Trophoblast cell (in vitro differentiated cells and primary cell): ENCODE results near the gene TNIK.
"Not testable (repeated sequence)": the region's sequence is repeated elsewhere in the genome, so short reads cannot be mapped to it uniquely, and the experiment has no call there.

Experiments used
- DNase-seq, 2 donors: peaks; one replicate each; pipeline ENCODE4 v3.0.0-alpha.2; 2016
- H2AFZ ChIP-seq: 2 replicates; pipeline ENCODE4 v1.6.1; 2013; ENCODE audit warnings: low read length, moderate library complexity, mild to moderate bottlenecking; ENCODE audit not compliant: insufficient read depth, poor library complexity
- H2AK5ac ChIP-seq: 2 replicates; pipeline ENCODE4 v1.6.1; 2013; ENCODE audit warnings: mild to moderate bottlenecking, low read length
- H2BK120ac ChIP-seq: 2 replicates; pipeline ENCODE4 v1.6.1; 2013; ENCODE audit warnings: low read length, mild to moderate bottlenecking, moderate library complexity; ENCODE audit not compliant: insufficient read depth, poor library complexity
- H2BK12ac ChIP-seq: 2 replicates; pipeline ENCODE4 v1.6.1; 2013; ENCODE audit warnings: mild to moderate bottlenecking, low read length, moderate library complexity
- H2BK5ac ChIP-seq: 2 replicates; pipeline ENCODE4 v1.6.1; 2013; ENCODE audit warnings: low read length, low read depth, moderate library complexity, mild to moderate bottlenecking; ENCODE audit not compliant: poor library complexity
- H3K14ac ChIP-seq: 2 replicates; pipeline ENCODE4 v1.6.1; 2013; ENCODE audit warnings: mild to moderate bottlenecking, low read length
- H3K18ac ChIP-seq: 2 replicates; pipeline ENCODE4 v1.6.1; 2013; ENCODE audit warnings: mild to moderate bottlenecking, low read length
- H3K23ac ChIP-seq: 2 replicates; pipeline ENCODE4 v1.6.1; 2013; ENCODE audit warnings: low read length
- H3K27ac ChIP-seq: 2 replicates; pipeline ENCODE4 v1.5.1; 2013; ENCODE audit warnings: low read depth, mild to moderate bottlenecking, inconsistent platforms, low read length, moderate library complexity
- H3K27me3 ChIP-seq: 2 replicates; pipeline ENCODE4 v1.6.1; 2013; ENCODE audit warnings: inconsistent platforms, mild to moderate bottlenecking, low read length, moderate library complexity; ENCODE audit not compliant: insufficient read depth
- H3K36me3 ChIP-seq, 2 experiments: 1 replicate in 1 of 2; 2 replicates in 1 of 2; pipeline ENCODE4 v1.6.1; 2013; ENCODE audit warnings: low read length in 2 of 2, mild to moderate bottlenecking in 2 of 2, moderate library complexity in 1 of 2; ENCODE audit not compliant: insufficient read depth in 2 of 2, control insufficient read depth in 1 of 2
- H3K4ac ChIP-seq: 2 replicates; pipeline ENCODE4 v1.6.1; 2013; ENCODE audit warnings: low read depth, mild to moderate bottlenecking, low read length, moderate library complexity
- H3K4me1 ChIP-seq, 2 experiments: 1 replicate in 1 of 2; 2 replicates in 1 of 2; pipeline ENCODE4 v1.6.1; 2013; ENCODE audit warnings: low read length in 2 of 2, mild to moderate bottlenecking in 2 of 2, moderate library complexity in 1 of 2; ENCODE audit not compliant: insufficient read depth in 2 of 2, control insufficient read depth in 1 of 2
- H3K4me2 ChIP-seq: 2 replicates; pipeline ENCODE4 v1.6.1; 2013; ENCODE audit warnings: inconsistent platforms, mild to moderate bottlenecking, low read length, moderate library complexity
- H3K4me3 ChIP-seq: 2 replicates; pipeline ENCODE4 v1.5.1; 2013; ENCODE audit warnings: mild to moderate bottlenecking, low read depth, low read length, inconsistent platforms
- H3K79me1 ChIP-seq: one replicate; pipeline ENCODE4 v1.6.1; 2013; ENCODE audit warnings: low read length
- H3K79me2 ChIP-seq: 2 replicates; pipeline ENCODE4 v1.6.1; 2013; ENCODE audit warnings: low read length, mild to moderate bottlenecking; ENCODE audit not compliant: control insufficient read depth, insufficient read depth, poor library complexity
- H3K9ac ChIP-seq: 2 replicates; pipeline ENCODE4 v1.6.1; 2013; ENCODE audit warnings: mild to moderate bottlenecking, low read length
- H3K9me3 ChIP-seq: 2 replicates; pipeline ENCODE4 v1.6.1; 2013; ENCODE audit warnings: low read depth, mild to moderate bottlenecking, control low read depth, inconsistent platforms, low read length; ENCODE audit not compliant: insufficient read depth
- H4K12ac ChIP-seq: 2 replicates; pipeline ENCODE4 v1.6.1; 2013; ENCODE audit warnings: low read depth, mild to moderate bottlenecking, low read length, moderate library complexity
- H4K8ac ChIP-seq: 2 replicates; pipeline ENCODE4 v1.6.1; 2013; ENCODE audit warnings: low read depth, mild to moderate bottlenecking, low read length, moderate library complexity
- H4K91ac ChIP-seq: one replicate; pipeline ENCODE4 v1.6.1; 2013; ENCODE audit warnings: low read depth, mild to moderate bottlenecking, low read length, moderate library complexity
- WGBS: extraction: QIAGEN DNeasy Blood & Tissue Kit; methylation state at CpG from one replicate; pipeline ENCODE4 v1.1.7; 2013; ENCODE audit warnings: missing lambda C conversion rate; ENCODE audit not compliant: insufficient read length, insufficient coverage; ENCODE audit errors: extremely low coverage; 5-methylcytosine and 5-hydroxymethylcytosine counted together

TNIK gene

GRCh38 chr3:171385086-171385485, 75.1 kb downstream of the TNIK start:
- no peak overlapping the region for H4K91ac ChIP-seq
- H4K8ac ChIP-seq, result no peak overlapping the region
- peaks cover 3% of the 10 kb centered on the region in 2 experiments for H3K4me1 ChIP-seq
- no peak overlapping the region for H3K27ac ChIP-seq
- no peak overlapping the region for H2BK5ac ChIP-seq
- no peaks in the 10 kb centered on the region for H3K79me2 ChIP-seq
- no peak for DNase-seq
- H3K18ac ChIP-seq, result no peak overlapping the region
- H2BK12ac ChIP-seq, result no peak overlapping the region
- no peaks in the 10 kb centered on the region for H3K79me1 ChIP-seq
- no peak overlapping the region for H4K12ac ChIP-seq
- no peak overlapping the region for H3K14ac ChIP-seq
- H3K4me3 ChIP-seq, result no peak overlapping the region
- no peaks in the 10 kb centered on the region for H3K27me3 ChIP-seq
- no peak overlapping the region for H3K4ac ChIP-seq
- no CpG with 5 or more reads among the region's 5 CpGs for WGBS
- no peak overlapping the region for H2AFZ ChIP-seq
- no peak overlapping the region for H2AK5ac ChIP-seq
- no peak overlapping the region for H2BK120ac ChIP-seq
- no peak overlapping the region for H3K23ac ChIP-seq
- no peak overlapping the region for H3K4me2 ChIP-seq
- H3K36me3 ChIP-seq, result no peaks in the 10 kb centered on the region
- H3K9me3 ChIP-seq, result no peaks in the 10 kb centered on the region
- no peak overlapping the region for H3K9ac ChIP-seq

DNA sequence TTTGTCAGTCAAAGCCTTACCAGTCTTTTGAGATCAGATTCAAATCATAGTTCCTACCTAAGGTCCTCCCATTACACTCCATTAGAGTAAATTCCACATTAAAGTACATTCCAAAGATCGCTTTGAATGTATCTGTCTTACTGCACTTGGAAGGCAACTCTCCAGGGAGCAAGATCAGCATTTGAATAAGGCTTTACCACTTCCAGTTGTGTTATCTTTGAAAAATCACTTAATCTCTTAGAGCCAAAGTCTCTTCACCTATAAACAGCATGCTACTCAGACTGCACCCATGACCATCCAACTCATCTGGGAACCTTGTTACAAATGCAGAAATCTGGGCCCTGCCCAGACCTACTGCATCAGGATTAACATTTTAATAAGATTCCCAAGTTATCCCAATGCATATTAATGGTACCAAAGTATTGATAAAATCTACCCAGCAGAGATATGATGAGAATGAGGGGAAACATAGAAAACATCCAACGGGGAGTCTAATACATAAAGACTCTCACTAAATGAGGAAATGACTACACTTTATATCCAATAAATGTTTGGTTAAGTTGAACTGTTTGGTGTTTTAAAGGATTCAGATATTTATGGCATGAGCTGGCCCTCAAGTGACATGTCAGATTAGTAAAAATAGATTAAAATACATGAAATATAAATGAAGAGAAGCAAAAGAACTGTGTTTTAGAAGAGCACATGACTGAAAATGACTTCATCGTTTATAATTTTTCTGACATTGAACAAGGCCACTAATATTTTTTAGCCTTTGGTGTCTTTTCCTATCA, 75.9 kb downstream of the TNIK start:
- Histone ChIP-seq H3K18ac (no peak overlapping the region), H3K4me1 (peaks cover 6 to 7% of the 10 kb centered on the region in 2 experiments), H3K4ac (no peak overlapping the region), H3K79me1 (no peaks in the 10 kb centered on the region), H4K91ac (no peak overlapping the region), H2AFZ (no peak overlapping the region), H2AK5ac (no peak overlapping the region), H2BK12ac (no peak overlapping the region), H3K27me3 (no peaks in the 10 kb centered on the region), H4K12ac (no peak overlapping the region), H3K23ac (no peak overlapping the region), H3K27ac (no peak overlapping the region), H3K79me2 (no peaks in the 10 kb centered on the region), H3K9ac (no peak overlapping the region), H3K36me3 (no peaks in the 10 kb centered on the region), H4K8ac (no peak overlapping the region), H3K4me2 (no peak overlapping the region), H3K9me3 (no peaks in the 10 kb centered on the region), H3K4me3 (no peak overlapping the region), H2BK5ac (no peak overlapping the region), H3K14ac (no peak overlapping the region), H2BK120ac (no peak overlapping the region)
- WGBS, result no CpG with 5 or more reads among the region's 3 CpGs
- no peak for DNase-seq

- H3K9me3 ChIP-seq, result no peaks in the 10 kb centered on the region
- no peak overlapping the region for H3K18ac ChIP-seq
- peak overlapping the region; percentile 71 for H3K23ac ChIP-seq
- no peak overlapping the region for H2AFZ ChIP-seq
- H4K91ac ChIP-seq, result no peak overlapping the region
- no CpG with 5 or more reads among the region's 5 CpGs for WGBS
- peaks cover 6 to 7% of the 10 kb centered on the region in 2 experiments for H3K4me1 ChIP-seq
- H3K79me2 ChIP-seq, result no peaks in the 10 kb centered on the region
- no peak overlapping the region for H3K4me2 ChIP-seq
- no peak overlapping the region for H2AK5ac ChIP-seq
- no peak overlapping the region for H4K12ac ChIP-seq
- no peak overlapping the region for H3K27ac ChIP-seq
- H3K79me1 ChIP-seq, result no peaks in the 10 kb centered on the region
- H2BK120ac ChIP-seq, result no peak overlapping the region
- peak; percentile 49 to 80 for DNase-seq
- H3K14ac ChIP-seq, result no peak overlapping the region
- H3K36me3 ChIP-seq, result no peaks in the 10 kb centered on the region
- no peak overlapping the region for H3K4ac ChIP-seq
- H4K8ac ChIP-seq, result no peak overlapping the region
- no peak overlapping the region for H3K9ac ChIP-seq
- H3K27me3 ChIP-seq, result no peaks in the 10 kb centered on the region
- no peak overlapping the region for H2BK5ac ChIP-seq
- peak overlapping the region; percentile 51 for H2BK12ac ChIP-seq
- no peak overlapping the region for H3K4me3 ChIP-seq
Observed at GRCh38 chr3:171383206-171384018, 76.8 kb downstream of the TNIK start.

DNA sequence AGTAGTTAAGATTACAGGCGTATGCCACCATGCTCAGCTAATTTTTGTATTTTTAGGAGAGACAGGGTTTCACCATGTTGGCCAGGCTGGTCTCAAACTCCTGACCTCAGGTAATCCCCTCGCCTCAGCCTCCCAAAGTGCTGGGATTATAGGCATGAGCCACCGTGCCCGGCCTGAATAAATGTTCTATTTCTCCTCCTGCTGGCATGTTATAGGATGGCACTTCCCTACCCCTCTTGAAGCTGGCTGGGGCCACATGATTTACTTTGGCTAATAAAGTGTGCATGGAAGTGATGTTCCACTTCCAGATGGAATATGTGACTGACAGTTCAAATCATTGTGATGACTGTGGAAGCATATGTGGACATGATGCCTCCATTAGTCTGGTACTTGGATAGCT, 77.9 kb downstream of the TNIK start:
- WGBS, result no CpG with 5 or more reads among the region's 4 CpGs
- not testable (repeated sequence) for H3K14ac ChIP-seq

More for the DNA sequence above, 77.9 kb downstream of the TNIK start:
- not testable (repeated sequence) for H3K4me2 ChIP-seq, H2BK5ac ChIP-seq, H3K36me3 ChIP-seq, H4K8ac ChIP-seq, H3K9ac ChIP-seq, H3K9me3 ChIP-seq, H2BK120ac ChIP-seq, H3K79me2 ChIP-seq, H4K12ac ChIP-seq, H3K23ac ChIP-seq, H3K4me1 ChIP-seq, H2BK12ac ChIP-seq, H2AK5ac ChIP-seq, H3K18ac ChIP-seq, H4K91ac ChIP-seq, H3K79me1 ChIP-seq, H3K4ac ChIP-seq, H2AFZ ChIP-seq, H3K27ac ChIP-seq, DNase-seq, H3K4me3 ChIP-seq, H3K27me3 ChIP-seq
